GM19468 (cell line): Measurements from ENCODE around the gene FAM234A.
"Not testable (repeated sequence)": the region's sequence is repeated elsewhere in the genome, so short reads cannot be mapped to it uniquely, and the experiment has no call there.

ENCODE experiments used
- ATAC-seq: cut with Tn5 transposase; IDR thresholded peaks from one replicate; pipeline ENCODE4 v1.9.1; 2021; ENCODE audit warnings: mild to moderate bottlenecking, moderate library complexity, moderate number of reproducible peaks; ENCODE audit not compliant: unreplicated experiment; ENCODE audit errors: extremely low read depth

The FAM234A gene

DNA sequence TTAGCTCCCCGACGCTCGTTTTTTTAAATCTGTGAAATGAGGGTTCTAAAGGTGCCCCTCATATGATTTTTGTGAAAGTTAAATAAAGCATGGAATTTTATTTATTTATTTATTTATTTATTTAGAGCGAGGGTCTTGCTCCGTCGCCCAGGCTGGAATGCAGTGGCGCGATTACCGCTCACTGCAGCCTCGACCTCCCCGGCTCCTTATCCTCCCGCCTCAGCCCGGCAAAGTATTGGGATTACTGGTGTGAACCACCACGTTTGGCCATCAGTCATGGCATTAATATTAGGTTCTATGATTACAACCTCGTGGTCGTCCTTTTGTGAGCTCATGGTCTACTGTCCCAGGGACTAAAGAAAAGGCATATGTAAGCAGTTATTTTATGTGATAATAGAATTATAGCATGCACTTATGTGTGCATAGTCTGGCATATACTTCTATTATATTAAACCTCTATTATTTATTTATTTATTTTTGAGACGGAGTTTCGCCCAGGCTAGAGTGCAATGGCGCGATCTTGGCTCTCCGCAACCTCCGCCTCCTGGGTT is 4.8 kb upstream of the FAM234A start:
- ATAC-seq = no peak

DNA sequence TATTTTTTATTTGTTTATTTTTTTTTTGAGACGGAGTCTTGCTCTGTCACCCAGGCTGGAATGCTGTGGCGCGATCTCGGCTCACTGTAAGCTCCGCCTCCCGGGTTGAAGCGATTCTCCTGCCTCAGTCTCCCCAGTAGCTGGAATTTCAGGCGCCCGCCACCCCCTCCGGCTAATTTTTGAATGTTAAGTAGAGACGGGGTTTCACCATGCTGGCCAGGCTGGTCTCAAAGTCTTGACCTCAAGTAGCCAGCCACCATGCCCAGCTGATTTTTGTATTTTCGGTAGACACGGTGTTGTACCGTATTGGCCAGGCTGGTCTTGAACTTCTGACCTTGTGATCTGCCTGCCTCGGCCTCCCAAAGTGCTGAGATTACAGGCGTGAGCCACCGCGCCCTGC is 4.3 kb upstream of the FAM234A start:
- not testable (repeated sequence) for ATAC-seq

DNA sequence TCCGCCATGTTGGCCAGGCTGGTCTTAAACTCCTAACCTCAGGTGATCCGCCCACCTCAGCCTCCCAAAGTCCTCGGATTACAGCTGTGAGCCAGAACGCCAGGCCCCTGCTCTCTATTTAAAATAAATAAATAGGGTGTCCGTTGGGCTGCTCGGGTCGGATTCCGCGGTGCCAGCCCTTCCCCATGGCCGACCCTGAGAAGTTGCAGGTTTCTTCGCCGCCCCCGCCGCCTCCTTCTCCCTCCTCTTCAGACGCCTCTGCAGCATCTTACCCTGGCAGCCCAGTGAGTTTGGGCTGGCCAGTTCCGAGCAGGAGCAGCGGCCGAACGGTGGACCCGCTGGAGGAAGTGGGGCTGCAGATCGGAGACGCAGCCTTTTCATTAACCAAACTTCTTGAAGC is 3.7 kb upstream of the FAM234A start:
- no peak for ATAC-seq

DNA sequence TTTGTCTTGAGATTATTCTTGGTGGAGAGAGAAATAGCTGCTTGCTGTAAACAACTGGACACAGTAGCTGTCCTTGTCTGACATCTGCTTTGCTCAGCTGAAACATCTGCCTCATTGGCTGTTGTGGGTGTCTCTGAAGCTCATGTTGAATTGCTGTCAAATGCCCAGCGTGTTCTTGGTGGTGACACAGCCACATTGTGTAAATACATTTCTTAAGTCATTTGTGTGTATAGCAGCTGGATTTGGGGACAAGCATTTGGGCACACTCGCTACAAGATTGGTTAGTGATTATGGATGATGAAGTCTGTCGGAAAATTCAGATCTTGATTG is 5.3 kb downstream of the FAM234A start:
- no peak for ATAC-seq

DNA sequence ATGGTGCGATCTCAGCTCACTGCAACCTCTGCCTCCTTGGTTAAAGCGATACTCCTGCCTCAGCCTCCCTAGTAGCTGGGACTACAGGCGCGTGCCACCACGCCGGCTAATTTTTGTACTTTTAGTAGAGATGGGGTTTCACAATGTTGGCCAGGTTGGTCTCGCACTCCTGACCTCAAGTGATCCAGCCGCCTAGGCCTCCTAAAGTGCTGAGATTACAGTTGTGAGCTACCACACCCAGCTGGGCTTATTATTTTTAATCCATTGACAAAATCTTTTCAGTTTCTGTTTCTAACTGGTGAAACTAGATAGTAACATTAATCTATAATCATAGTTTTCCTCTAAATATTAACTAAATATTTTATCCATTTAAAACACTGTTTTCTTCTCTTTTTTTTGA is 5.9 kb downstream of the FAM234A start:
- ATAC-seq = no peak

DNA sequence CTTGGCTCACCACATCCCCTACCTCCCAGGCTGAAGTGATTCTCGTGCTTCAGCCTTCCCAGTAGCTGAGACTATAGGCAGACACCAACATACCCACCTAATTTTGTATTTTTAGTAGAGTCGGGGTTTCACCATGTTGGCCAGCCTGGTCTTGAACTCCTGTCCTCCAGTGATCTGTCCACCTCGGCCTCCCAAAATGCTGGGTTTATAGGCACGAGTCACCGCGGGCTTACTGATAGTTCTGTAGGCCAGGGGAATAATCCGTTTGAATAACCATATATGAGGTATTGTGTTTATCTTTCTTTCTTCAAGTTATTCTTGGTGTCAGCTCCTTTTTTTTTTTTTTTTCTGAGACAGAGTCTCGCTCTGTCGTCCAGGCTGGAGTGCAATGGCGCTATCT is 7.7 kb downstream of the FAM234A start:
- ATAC-seq = no peak

DNA sequence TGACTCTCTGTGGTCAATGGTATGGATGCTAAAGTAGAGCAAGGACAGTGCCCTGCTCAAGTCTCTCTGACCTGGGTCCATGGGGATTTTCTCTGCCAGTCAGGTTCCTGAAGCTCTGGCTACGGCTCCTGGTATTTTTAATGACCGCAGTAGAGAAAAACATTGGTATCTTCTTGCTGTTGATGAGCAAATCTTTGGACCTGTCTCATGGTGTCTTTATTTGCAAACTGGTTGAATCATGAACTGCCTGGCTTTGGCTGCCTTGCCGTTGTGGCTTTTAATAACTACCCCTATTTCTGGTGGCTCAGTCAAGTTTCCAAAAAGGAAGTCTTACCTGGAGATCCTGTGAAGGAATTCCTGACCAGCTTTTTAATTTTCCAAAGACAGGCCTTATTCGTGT is 8.7 kb downstream of the FAM234A start:
- ATAC-seq = no peak

DNA sequence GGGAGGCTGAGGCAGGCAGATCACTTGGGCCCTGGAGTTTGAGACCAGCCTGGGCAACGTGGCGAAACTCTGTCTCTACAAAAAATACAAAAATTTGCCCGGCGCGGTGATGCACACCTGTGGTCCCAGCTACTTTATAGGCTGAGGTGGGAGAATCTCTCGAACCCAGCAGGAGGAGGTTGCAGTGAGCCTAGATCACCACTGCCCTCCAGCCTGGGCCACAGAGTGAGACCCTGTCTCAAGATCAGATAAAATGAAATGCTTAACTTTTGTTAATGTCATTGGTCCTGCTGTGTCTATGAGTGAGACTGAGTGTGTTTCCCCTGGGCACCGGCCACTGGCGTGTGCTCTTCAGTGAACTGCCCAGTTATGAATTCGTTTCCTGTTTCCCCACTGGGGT is 10.5 kb downstream of the FAM234A start:
- ATAC-seq = no peak

DNA sequence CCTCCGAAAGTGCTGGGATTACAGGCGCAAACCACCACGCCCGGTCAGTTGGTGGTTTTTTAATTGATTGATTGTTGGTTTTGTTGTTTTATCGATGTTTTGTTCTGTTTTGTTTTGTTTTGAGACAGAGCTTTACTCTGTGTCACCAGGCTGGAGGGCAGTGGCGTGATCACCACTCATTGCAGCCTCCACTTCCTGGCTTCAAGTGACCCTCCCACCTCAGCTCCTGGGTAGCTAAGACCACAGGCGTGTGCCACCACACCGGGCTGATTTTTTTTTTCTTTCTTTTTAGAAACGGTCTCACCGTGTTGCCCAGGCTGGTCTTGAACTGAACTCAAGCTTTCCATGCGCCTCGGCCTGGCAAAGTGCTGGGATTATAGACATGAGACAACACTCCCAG is 12.4 kb downstream of the FAM234A start:
- no peak for ATAC-seq

DNA sequence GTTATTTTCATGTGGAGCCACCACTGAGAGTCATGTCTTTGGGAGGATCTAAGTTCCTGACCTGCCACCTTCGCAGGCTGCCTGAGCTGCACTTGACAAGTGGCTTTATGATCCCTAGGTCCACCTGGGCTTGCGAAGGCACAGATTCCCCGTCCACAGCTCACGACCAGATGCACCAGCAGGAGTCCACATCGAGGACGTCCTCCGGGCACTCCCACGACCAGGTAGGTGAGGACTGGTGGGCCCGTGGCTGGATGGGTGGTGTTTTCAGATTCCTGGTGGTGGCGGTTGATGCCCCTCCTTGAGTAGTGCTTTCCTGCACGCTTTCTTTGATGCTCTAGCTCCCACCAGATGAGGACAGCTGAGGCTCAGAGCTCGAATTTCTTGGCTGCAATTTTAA is 14.8 kb downstream of the FAM234A start:
- no peak for ATAC-seq

DNA sequence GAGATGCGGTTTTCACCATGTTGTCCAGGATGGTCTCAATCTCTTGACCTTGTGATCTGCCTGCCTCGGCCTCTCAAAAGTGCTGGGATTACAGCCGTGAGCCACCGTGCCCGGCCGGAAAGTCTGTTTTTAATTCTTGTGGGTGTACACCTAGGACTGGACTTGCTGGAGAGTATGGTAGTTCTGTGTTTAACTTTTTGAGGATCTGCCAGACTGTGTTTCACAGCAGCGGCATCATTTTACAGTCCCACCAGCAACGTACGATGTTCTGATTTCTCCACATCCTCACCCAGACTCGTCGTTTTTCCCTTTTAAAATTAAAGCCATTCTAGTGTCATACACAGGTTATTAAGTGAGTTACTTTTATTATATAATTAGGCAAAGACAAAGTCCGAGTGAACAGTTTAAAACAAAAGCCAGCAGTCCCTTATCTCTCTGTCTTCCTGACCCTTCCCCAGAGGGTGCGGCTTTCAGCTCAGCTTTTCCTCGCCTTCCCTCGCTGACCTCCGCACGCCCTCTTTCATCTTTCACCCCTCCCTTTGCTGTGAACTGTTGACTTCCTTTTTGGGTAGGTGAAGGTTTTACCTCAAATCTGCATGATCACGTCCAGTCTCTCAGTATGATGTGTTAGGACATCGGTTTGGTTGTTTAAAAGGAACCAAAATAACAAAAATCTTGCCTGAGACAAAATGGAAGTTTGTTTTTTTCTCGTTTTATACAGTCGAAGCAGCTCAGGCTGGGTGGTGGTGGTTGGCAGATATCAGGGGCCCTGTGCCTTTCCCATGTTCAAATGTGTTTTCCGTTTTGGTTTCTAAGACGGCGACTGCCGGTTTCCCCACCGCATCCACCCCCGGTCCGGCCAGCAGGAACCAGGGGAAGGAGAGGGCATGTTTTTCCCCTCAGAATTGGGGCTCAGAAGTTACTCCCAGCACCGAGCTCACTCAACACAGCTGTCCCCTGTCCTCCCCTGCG is 18.0 kb downstream of the FAM234A start:
- ATAC-seq = no peak

DNA sequence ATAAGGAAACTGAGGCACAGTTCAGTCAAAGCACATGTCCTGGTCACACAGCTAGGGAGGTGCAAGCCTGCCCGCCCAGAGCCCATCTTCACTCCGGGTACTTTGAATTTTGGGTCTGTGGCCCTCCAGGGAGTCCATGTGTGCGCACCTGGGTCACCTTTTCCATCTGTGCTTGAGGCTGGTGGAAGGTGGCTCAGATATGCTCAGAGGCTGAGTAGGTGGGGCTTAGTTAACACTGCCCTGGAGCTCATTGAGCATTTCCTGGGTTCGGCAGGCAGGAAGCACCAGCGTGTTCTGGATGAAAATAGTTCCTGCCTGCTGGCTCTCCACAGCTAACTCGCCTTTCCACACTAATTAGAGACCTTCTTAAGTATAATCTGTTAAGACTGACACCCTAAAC is 19.2 kb downstream of the FAM234A start:
- no peak for ATAC-seq

DNA sequence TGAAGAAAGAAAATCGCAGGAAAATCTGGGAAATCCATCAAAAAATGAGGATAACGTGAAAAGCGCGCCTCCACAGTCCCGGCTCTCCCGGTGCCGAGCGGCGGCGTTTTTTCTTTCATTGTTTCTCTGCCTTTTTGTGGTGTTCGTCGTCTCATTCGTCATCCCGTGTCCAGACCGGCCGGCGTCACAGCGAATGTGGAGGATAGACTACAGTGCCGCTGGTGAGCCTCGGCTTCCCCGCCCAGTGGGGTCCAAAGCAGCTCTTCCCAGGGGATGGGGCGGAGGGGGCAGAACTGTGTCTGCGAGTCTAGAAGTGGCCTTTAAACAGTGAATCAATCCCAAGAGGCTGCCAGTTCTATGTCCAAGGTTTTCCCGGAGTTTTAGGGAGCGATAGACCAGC is 19.8 kb downstream of the FAM234A start:
- ATAC-seq = no peak

DNA sequence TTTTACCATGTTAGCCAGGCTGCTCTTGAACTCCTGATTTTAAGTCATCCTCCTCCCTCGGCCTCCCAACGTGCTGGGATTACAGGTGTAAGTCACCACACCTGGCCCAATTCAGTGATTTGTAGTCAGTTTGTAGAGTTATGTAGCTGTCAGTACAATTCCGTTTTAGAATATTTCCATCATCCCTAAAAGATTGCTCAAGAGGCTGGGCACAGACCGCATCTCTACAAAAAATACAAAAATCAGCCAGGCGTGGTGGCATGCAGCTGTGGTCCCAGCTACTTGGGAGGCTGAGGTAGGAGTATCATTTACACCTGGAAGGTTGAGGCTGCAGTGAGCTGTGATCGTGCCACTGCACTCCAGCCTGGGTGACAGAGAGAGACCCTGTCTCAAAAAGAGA is 20.6 kb downstream of the FAM234A start:
- ATAC-seq = no peak

DNA sequence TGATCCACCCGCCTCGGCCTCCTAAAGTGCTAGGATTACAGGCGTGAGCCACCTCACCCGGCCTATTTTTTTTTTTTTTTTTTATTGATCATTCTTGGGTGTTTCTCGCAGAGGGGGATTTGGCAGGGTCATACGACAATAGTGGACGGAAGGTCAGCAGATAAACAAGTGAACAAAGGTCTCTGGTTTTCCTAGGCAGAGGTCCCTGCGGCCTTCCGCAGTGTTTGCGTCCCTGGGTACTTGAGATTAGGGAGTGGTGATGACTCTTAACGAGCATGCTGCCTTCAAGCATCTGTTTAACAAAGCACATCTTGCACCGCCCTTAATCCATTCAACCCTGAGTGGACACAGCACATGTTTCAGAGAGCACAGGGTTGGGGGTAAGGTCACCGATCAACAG is 23.5 kb downstream of the FAM234A start:
- not testable (repeated sequence) for ATAC-seq

DNA sequence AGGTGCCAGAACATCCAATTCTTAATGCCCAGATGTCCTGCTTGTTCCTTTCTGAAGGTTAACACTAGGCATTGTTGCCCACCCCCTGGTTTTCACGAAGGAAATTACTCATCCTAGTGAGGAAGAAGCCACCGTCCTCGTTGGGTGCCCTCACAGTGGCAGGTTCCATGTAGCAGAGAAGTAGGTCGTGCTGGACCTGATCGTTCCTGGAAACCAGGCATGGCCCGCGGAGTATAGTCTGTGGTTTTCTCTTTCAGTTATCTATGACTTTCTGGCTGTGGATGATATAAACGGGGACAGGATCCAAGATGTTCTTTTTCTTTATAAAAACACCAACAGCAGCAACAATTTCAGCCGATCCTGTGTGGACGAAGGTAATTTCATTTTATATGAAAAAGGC is 24.6 kb downstream of the FAM234A start:
- no peak for ATAC-seq

DNA sequence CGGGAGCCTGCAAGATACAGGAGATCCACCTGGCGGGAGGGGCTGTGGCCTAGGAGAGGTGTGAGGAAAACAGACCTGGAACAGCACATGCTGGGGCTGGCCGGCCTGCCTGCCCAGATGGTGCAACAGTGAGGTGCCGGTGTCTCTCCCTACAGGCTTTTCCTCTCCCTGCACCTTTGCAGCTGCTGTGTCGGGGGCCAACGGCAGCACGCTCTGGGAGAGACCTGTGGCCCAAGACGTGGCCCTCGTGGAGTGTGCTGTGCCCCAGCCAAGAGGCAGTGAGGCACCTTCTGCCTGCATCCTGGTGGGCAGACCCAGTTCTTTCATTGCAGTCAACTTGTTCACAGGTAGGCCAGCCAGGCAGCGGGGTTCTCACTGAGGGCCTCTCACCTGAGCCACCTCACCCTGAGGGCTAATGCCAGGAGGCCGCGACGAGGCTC is 25.2 kb downstream of the FAM234A start:
- ATAC-seq = no peak

DNA sequence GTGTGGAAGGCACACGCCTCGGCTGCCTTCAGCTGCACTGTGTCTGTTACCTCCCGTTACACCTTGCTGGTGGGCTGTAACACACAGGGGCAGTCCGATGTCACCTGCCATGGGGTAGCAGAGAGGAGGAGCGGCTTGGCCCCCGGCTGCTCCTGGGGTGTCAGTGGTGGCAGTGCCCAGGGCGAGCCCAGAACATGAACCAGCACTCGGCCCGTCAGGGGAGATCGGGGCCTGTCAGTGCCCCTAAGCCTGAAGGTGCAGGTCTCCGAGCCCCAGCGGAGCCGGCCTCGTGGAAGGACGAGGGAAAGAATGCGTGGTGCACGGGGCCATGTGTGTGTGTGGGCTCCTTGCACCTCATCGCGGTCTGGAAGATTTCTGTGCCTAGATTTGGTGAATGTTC is 25.7 kb downstream of the FAM234A start:
- ATAC-seq = no peak

DNA sequence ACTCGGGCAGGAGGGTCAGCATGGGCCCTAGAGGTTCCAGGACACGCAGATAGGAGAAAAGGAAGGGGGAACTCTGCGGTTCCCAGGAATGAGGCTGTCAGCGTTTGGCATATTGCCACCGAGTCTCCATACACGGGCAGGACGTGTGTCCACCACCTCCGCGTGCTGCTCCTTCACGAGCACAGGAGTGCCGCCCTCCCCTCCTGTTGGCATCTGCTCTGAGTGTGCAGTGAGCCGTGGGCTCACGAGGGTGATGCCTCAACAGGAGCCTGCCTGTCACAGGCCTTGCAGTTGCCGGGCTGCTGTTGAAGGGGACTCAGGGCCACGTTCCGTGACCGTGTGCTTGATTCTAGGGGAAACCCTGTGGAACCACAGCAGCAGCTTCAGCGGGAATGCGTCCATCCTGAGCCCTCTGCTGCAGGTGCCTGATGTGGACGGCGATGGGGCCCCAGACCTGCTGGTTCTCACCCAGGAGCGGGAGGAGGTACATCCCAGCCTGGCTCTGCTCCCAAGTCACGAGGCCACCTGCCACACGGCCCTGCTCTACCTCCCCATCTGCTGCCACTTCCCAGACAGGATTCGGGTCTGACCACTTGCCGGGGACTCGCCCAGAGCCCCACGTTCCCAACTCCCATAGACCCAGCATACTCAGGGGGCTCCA is 26.5 kb downstream of the FAM234A start:
- ATAC-seq = no peak

DNA sequence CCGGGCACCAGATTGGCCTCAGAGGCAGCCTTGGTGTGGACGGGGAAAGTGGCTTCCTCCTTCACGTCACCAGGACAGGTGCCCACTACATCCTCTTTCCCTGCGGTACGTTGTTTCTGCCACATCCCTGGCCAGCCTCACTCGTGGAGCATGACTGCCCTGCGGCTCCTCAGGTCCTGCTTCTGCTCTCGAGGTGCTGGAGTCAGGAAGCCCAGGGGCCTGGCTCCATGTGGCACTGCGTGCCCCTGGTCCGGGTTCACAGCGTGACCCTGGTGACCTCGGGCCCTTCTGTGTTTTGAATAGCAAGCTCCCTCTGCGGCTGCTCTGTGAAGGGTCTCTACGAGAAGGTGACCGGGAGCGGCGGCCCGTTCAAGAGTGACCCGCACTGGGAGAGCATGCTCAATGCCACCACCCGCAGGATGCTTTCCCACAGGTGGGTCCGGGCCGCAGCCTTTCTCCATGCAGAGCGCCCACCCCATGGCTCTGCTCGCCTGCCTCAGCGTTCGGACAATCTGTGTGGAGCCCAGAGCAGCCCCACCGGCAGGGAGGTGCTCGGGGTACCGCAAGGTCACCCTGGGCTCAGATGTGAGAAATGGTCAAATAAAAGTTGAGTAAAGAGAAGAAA is 27.6 kb downstream of the FAM234A start:
- no peak for ATAC-seq

DNA sequence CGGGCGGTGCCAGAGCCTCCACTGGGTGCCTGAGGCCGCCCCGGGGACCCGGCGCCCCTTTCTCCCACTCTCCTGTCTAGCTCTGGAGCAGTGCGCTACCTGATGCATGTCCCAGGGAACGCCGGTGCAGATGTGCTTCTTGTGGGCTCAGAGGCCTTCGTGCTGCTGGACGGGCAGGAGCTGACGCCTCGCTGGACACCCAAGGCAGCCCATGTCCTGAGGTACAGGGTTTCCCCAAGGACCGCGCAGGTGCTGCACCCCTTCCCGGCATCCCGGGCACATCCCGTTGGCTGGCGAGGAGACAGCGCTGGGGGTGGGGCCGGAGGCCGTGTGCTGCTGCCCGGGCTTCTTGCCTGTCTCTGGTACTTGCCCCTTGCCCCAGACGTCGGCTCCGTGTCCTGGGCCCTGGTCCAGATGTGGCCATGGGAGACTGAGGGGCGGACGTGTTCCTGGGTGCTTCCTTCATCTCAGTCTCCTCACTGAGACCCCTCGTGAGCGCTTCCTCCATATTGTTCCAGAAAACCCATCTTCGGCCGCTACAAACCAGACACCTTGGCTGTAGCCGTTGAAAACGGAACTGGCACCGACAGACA is 28.7 kb downstream of the FAM234A start:
- no peak for ATAC-seq
